ENCODE results near the gene SPAG6.

The SPAG6 gene

GRCh38 chr10:22460531-22461403 is 115.5 kb downstream of the SPAG6 start:
- no peak for DNase-seq (ENCODE audit: low spot score)

GRCh38 chr10:22461891-22462290 is 116.6 kb downstream of the SPAG6 start:
- no peak for DNase-seq (ENCODE audit: low spot score)

- DNase-seq (ENCODE audit: low spot score), result no peak
These were observed 118.0 kb downstream of the SPAG6 start for GRCh38 chr10:22463255-22463654.

- no peak for DNase-seq (ENCODE audit: low spot score)
These were observed 119.8 kb downstream of the SPAG6 start for GRCh38 chr10:22464966-22465629.

- no peak for DNase-seq (ENCODE audit: low spot score)
These were observed 121.6 kb downstream of the SPAG6 start for GRCh38 chr10:22466763-22467334.
